ENCODE data around the gene SENP2. TPM values are rescaled to one million over a fixed set of nuclear protein-coding genes. Genes with fewer than 3 reads are reported as not detected.
"Not testable (repeated sequence)": the region's sequence is repeated elsewhere in the genome, so short reads cannot be mapped to it uniquely, and the experiment has no call there.

Gene SENP2
- polyA plus RNA-seq, 1 donor (not counting 4 experiments of a cell fraction or from before 2014, with no cell fraction given) = 12.6 TPM

DNA sequence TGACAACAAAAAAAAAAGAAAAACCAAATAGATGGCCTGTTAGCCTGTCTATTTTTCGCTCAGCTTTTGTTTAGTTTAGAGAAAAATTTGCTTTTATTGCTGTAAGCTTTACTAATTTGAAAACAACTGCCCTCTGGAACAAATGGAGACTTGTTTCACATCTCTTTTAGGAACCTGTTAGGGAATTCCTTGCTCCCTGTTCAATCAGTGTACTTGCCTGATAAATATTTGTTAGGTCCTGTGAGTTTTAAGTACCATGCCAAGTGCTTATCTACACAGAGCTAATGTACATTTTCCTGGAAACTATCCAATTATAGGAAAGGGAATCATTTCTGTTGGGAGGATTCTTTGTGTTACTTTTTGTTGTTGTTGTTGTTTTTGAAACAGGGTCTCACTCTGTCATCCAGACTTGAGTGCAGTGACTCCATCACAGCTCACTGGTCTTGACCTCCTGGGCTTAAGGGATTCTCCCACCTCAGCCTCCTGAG lies 30.2 kb upstream of the SENP2 start:
- H3K9me1 ChIP-seq (ENCODE audit: control insufficient read depth, extremely low read depth, insufficient read depth, low read length) = no peaks in the 10 kb centered on the region
- DNase-seq (ENCODE audit: low read depth, low spot score) = no peak
- TF ChIP-seq, protein P1, sequence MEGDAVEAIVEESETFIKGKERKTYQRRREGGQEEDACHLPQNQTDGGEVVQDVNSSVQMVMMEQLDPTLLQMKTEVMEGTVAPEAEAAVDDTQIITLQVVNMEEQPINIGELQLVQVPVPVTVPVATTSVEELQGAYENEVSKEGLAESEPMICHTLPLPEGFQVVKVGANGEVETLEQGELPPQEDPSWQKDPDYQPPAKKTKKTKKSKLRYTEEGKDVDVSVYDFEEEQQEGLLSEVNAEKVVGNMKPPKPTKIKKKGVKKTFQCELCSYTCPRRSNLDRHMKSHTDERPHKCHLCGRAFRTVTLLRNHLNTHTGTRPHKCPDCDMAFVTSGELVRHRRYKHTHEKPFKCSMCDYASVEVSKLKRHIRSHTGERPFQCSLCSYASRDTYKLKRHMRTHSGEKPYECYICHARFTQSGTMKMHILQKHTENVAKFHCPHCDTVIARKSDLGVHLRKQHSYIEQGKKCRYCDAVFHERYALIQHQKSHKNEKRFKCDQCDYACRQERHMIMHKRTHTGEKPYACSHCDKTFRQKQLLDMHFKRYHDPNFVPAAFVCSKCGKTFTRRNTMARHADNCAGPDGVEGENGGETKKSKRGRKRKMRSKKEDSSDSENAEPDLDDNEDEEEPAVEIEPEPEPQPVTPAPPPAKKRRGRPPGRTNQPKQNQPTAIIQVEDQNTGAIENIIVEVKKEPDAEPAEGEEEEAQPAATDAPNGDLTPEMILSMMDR (optimal IDR thresholded peaks at IDR 0.05 in 1 of 3, IDR thresholded peaks at IDR 0.05 in 1 of 3, conservative IDR thresholded peaks at IDR 0.05 in 1 of 3; ENCODE audit: extremely low read depth in 1 of 3, insufficient read depth in 2 of 3, low read length in 3 of 3) = no peak
- TF ChIP-seq EZH2 (IDR thresholded peaks at IDR 0.05; ENCODE audit: low read length) = no peak
- no peak overlapping the region for H3K4me2 ChIP-seq (ENCODE audit: control insufficient read depth, extremely low read depth, insufficient read depth, low read depth, low read length)
- H4K20me1 ChIP-seq (ENCODE audit: control insufficient read depth, extremely low read depth, insufficient read depth, low read length) = no peaks in the 10 kb centered on the region
- H3K4me1 ChIP-seq (ENCODE audit: control insufficient read depth, extremely low read depth, insufficient read depth, low read length) = peaks cover 22% of the 10 kb centered on the region
- no peaks in the 10 kb centered on the region for H3K36me3 ChIP-seq (ENCODE audit: control insufficient read depth in 2 of 2, extremely low read depth in 1 of 2, insufficient read depth in 2 of 2, low read length in 2 of 2)
- H2AFZ ChIP-seq (ENCODE audit: control insufficient read depth, low read length) = no peak overlapping the region
- no peak for FAIRE-seq
- dilution Hi-C loops (cut with MboI; ENCODE audit: extremely low pct_ligation_motif_present, low sequenced_read_pairs) = no loop called here
- no peaks in the 10 kb centered on the region for H3K79me2 ChIP-seq (ENCODE audit: control insufficient read depth, insufficient read depth, low read length)
- no peak overlapping the region for H3K9ac ChIP-seq (ENCODE audit: control insufficient read depth, extremely low read depth, insufficient read depth, low read length)
- H3K9me3 ChIP-seq (ENCODE audit: control insufficient read depth, low read depth, low read length) = no peaks in the 10 kb centered on the region
- H3K27ac ChIP-seq (ENCODE audit: control insufficient read depth, insufficient read depth, low read length) = no peak overlapping the region
- no peak overlapping the region for H3K4me3 ChIP-seq (ENCODE audit: control insufficient read depth in 2 of 3, extremely low read depth in 1 of 3, insufficient read depth in 2 of 3, low read depth in 1 of 3, low read length in 3 of 3)
- no peaks in the 10 kb centered on the region for H3K27me3 ChIP-seq (ENCODE audit: control insufficient read depth, extremely low read depth, insufficient read depth, low read length)

DNA sequence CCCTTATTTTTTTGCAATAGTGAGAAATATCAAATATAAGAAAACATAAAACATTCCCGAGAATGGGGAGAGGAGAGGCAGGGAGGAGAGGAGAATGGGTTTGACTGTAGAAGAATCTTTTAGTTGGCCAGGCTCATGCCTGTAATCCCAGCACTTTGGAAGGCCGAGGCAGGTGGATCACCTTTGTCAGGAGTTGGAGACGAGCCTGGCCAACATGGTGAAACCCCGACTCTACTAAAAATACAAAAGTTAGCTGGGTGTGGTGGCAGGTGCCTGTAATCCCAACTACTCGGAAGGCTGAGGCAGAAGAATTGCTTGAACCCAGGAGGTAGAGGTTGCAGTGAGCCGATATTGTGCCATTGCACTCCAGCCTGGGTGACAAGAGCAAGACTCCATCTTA lies 29.5 kb upstream of the SENP2 start:
- H3K9me1 ChIP-seq (ENCODE audit: control insufficient read depth, extremely low read depth, insufficient read depth, low read length); H3K9me3 ChIP-seq (ENCODE audit: control insufficient read depth, low read depth, low read length); H3K36me3 ChIP-seq (ENCODE audit: control insufficient read depth in 2 of 2, extremely low read depth in 1 of 2, insufficient read depth in 2 of 2, low read length in 2 of 2); FAIRE-seq; H3K9ac ChIP-seq (ENCODE audit: control insufficient read depth, extremely low read depth, insufficient read depth, low read length); H2AFZ ChIP-seq (ENCODE audit: control insufficient read depth, low read length); H3K27me3 ChIP-seq (ENCODE audit: control insufficient read depth, extremely low read depth, insufficient read depth, low read length); H4K20me1 ChIP-seq (ENCODE audit: control insufficient read depth, extremely low read depth, insufficient read depth, low read length); H3K27ac ChIP-seq (ENCODE audit: control insufficient read depth, insufficient read depth, low read length); H3K79me2 ChIP-seq (ENCODE audit: control insufficient read depth, insufficient read depth, low read length); H3K4me3 ChIP-seq (ENCODE audit: control insufficient read depth in 2 of 3, extremely low read depth in 1 of 3, insufficient read depth in 2 of 3, low read depth in 1 of 3, low read length in 3 of 3); DNase-seq (ENCODE audit: low read depth, low spot score); H3K4me2 ChIP-seq (ENCODE audit: control insufficient read depth, extremely low read depth, insufficient read depth, low read depth, low read length); dilution Hi-C loops (cut with MboI; ENCODE audit: extremely low pct_ligation_motif_present, low sequenced_read_pairs): not testable (repeated sequence)
- H3K4me1 ChIP-seq (ENCODE audit: control insufficient read depth, extremely low read depth, insufficient read depth, low read length) = peaks cover 22% of the 10 kb centered on the region

DNA sequence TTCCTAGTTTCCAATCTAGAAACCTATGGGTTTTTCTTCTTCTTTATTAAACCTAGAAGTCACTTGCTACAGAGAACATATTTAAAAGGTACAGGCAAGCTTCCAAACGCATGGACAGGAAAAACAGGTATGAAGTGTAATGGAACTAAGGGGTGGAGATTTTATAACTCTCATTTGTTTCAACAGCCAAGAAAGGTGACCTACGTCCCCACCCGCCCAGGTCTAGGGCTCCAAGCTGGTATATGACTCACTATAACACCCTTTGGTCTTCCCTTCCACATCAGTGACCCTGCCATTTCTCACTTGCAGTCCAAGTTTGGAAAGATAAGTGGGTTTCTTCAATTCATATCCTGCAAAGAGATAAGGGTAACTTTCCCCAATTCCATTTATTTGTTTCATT lies 27.7 kb upstream of the SENP2 start:
- peak overlapping the region; percentile 40 for H2AFZ ChIP-seq (ENCODE audit: control insufficient read depth, low read length)
- no peaks in the 10 kb centered on the region for H3K79me2 ChIP-seq (ENCODE audit: control insufficient read depth, insufficient read depth, low read length)
- no peaks in the 10 kb centered on the region for H3K36me3 ChIP-seq (ENCODE audit: control insufficient read depth in 2 of 2, extremely low read depth in 1 of 2, insufficient read depth in 2 of 2, low read length in 2 of 2)
- peak overlapping the region in 2 of 3 experiments; percentile 25 to 43 for H3K4me3 ChIP-seq (ENCODE audit: control insufficient read depth in 2 of 3, extremely low read depth in 1 of 3, insufficient read depth in 2 of 3, low read depth in 1 of 3, low read length in 3 of 3)
- H3K9me1 ChIP-seq (ENCODE audit: control insufficient read depth, extremely low read depth, insufficient read depth, low read length) = no peaks in the 10 kb centered on the region
- no peaks in the 10 kb centered on the region for H3K27me3 ChIP-seq (ENCODE audit: control insufficient read depth, extremely low read depth, insufficient read depth, low read length)
- TF ChIP-seq, protein P1 (optimal IDR thresholded peaks at IDR 0.05 in 1 of 3, IDR thresholded peaks at IDR 0.05 in 1 of 3, conservative IDR thresholded peaks at IDR 0.05 in 1 of 3; ENCODE audit: extremely low read depth in 1 of 3, insufficient read depth in 2 of 3, low read length in 3 of 3) = no peak
- TF ChIP-seq EZH2 (IDR thresholded peaks at IDR 0.05; ENCODE audit: low read length) = no peak
- FAIRE-seq = no peak
- no peaks in the 10 kb centered on the region for H4K20me1 ChIP-seq (ENCODE audit: control insufficient read depth, extremely low read depth, insufficient read depth, low read length)
- H3K4me2 ChIP-seq (ENCODE audit: control insufficient read depth, extremely low read depth, insufficient read depth, low read depth, low read length) = peak overlapping the region; percentile 70
- H3K9ac ChIP-seq (ENCODE audit: control insufficient read depth, extremely low read depth, insufficient read depth, low read length) = peak overlapping the region; percentile 22
- peaks cover 17% of the 10 kb centered on the region for H3K4me1 ChIP-seq (ENCODE audit: control insufficient read depth, extremely low read depth, insufficient read depth, low read length)
- no peaks in the 10 kb centered on the region for H3K9me3 ChIP-seq (ENCODE audit: control insufficient read depth, low read depth, low read length)
- dilution Hi-C loops (cut with MboI; ENCODE audit: extremely low pct_ligation_motif_present, low sequenced_read_pairs) = no loop called here
- H3K27ac ChIP-seq (ENCODE audit: control insufficient read depth, insufficient read depth, low read length) = peak overlapping the region; percentile 51
- DNase-seq (ENCODE audit: low read depth, low spot score) = no peak
